Inferior parietal cortex (tissue), 1 donor: ENCODE measurements around the gene MEIS3.
A peak's percentile ranks its signal among the peaks of the same experiment; 100 is the strongest.

Experiments
- DNase-seq: peaks from one replicate; pipeline ENCODE4 v3.0.0-alpha.2; 2016; ENCODE audit errors: extremely low spot score

MEIS3 gene

GRCh38 chr19:47435196-47435595 lies 15.9 kb upstream of the MEIS3 start:
- no peak for DNase-seq

DNA sequence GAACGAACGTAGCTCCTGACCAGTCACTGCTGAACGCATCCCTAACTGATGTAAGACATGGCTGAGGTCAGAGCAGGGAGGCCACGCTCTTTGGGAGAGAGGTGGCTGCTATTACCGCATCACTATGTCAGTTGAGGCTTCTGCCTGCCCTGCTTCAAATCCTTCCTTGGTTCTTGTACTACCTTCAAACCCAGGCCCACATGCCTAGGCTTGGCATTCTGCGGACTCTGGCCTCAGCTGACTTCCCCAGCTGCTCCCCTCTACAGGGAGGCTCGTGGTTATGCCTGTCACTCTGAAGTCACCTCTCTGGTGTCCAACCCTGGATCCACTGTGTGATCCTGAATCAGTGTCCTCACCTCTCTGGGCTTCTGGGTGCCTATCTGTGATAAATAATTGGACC lies 14.8 kb upstream of the MEIS3 start:
- no peak for DNase-seq

GRCh38 chr19:47433121-47433520 lies 13.8 kb upstream of the MEIS3 start:
- no peak for DNase-seq

GRCh38 chr19:47432499-47432898 lies 13.2 kb upstream of the MEIS3 start:
- DNase-seq = no peak

DNA sequence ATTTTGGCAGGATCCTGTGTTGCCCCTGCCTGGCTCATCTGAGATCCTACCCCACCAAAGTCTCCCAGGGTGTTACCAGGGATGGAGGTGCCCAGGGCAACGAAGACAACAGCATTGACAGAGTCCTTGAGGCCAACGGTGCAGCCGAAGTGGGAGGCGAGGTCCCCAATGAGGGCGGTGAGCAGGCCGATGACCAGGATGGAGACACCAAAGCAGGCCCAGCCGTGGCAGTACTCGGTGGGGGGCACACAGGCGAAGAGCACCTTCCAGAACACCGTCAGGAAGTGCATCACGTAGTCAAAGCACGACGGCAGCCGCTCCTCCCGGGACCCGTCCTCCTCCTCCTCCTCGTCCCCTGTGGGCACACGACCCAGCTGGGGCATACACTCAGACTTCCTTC lies 12.8 kb upstream of the MEIS3 start:
- DNase-seq = no peak

DNA sequence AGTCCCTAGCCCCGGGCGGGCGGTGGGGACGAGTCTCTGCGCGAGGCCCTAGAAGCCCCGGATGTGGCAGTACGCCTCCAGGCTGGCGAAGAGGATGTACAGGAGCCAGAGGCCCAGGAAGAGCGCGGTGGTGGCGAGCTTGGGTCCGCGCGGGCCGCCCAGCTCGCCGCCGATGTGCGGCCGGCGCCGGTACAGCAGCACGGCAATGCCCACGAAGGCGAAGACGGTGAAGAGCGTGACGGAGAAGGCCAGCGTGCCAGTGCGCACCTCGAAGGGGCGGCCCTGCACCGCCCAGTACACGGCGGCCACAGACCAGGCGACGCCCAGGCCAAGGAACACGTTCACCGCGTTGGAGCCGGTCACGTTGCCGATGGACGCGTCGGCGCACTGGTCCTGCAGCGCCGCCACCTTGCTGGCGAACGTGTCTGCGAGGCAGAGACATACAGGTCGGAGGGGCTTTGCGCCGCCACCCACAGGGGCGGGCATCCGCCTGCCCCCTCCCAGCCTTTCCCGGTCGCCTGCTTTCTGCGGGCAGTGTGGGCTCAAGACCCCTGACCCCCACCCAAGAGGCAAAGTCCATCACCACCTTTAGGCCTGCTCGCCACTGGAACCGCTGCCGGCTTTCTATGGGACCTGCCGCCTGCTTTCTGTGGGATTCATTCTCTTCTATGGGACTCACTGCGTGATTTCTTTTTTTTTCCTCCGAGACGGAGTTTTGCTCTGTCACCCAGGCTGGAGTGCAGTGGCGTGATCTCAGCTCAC lies 10.9 kb upstream of the MEIS3 start:
- no peak for DNase-seq

GRCh38 chr19:47429140-47429793 lies 9.9 kb upstream of the MEIS3 start:
- DNase-seq = no peak

- DNase-seq = peak; percentile 82
Measured at GRCh38 chr19:47428177-47428894, 9.0 kb upstream of the MEIS3 start.

- no peak for DNase-seq
Measured at GRCh38 chr19:47427241-47428176, 8.2 kb upstream of the MEIS3 start.

GRCh38 chr19:47423203-47423882 lies 4.0 kb upstream of the MEIS3 start:
- DNase-seq = no peak

- DNase-seq = no peak
Measured at GRCh38 chr19:47422417-47423163, 3.3 kb upstream of the MEIS3 start.

DNA sequence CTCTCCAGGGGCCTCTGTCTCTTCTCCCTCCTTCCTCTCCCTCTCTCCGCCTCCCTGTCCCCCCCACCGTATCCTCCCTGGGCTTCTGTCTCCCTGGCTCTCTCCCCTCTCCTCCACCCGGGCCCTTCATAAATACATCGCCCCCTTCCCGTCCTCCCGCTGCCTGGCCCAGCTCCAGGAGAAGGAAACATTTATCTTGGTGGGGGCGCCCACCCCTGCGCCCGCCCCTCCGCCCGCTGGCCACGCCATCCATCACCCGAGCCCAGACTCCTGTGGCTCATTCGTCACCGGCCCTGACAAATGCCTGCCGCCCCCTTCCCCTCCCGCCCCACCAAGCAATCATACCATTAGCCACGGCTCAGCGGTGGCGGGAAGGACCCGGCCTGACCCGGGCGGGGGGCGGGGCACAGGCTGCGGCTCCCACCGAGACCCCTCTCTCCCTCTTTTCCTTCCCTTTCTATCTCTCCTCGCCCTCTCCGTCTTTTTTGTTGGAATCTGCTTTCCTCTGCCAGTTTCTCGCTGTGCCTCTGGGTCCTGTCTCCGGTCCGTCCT lies 2.6 kb upstream of the MEIS3 start:
- DNase-seq = no peak

DNA sequence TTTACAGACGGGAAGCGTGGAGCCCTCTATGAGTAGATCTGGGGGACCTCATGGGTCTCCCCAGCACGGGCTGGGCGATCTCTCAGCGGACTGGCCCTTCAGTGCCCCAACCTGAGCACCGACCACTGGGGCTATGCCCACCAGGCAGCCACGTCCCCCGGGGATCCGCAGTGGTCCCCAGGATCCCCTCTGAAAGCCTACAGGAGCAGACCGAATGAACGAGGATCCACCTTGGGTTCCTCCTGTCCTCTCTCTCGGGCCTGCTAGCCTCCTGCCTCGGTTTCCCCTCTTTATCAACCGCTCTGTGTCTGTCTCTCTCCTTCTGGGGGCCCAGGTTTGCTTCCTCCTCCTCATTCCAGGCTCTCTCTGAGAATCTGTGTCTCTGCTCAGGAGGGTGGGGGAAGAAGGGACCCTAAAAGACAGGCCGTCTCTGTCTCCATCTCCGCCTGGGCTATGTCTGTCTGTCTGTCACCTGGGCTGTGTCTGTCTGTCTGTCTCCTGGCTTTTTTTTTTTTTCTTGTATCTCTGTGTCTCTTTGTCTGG lies 2.0 kb upstream of the MEIS3 start:
- DNase-seq = no peak

GRCh38 chr19:47419789-47420188 lies 462 bp upstream of the MEIS3 start:
- DNase-seq = no peak

DNA sequence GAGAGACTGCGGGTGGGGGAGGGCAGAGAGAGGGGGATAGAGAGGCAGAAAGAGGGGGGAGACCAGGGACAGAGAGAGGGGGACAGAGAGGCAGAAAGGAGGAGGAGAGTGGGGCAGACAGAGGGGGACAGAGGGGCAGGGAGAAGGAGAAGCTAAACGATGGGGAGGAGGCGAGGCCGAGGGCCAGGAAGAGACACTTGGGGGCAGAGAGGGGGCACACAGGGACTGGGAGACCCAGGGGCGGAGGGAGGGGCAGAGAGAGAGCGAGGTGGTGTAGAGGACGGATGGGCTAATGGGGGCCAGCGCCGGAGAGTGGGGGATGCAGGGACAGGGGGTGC lies 666 bp downstream of the MEIS3 start:
- DNase-seq = no peak

DNA sequence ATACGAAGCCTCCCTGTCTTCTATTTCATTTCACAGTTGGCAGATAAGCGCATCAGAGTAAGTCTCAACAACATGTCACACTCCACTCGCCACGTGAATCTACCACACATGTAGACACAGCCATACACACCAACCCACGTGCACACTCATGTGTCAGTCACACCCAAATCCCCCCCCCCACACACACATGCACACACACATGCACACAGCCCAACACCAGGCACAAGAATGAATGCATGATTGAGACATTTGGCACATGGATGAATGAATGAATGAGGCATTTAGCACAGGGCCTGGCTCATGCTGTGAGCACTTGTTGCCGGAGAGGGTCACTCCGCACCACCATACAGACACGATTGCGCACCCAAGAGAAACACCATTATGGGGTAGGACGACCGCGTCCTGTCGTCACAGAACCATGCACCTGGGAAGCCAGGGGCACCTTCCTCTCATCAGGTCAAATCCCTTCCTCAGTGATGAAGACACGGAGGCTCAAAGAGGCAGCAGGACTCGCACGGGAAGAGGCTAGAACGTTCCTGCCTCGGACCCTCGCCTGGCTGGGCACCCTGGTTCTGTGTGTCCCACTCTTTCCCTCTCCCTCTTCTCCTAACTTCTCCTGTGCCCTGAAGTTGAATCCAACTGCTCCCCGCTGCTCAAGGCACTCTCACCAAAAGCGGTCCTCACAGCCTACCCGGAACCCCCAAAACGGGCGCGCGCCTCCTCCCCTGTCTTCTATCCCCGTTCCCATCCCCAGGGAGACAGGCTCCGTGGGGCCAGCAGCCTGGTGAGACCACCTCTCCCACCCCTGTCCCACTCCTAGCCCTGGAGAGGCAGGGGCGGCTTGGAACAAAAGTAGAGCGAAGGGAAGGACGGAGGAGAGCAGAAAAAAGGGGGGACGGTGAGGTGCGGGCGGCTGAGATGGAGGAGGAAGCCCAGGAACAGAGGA lies 1.3 kb downstream of the MEIS3 start:
- no peak for DNase-seq

GRCh38 chr19:47417107-47417745 lies 2.1 kb downstream of the MEIS3 start:
- DNase-seq = no peak

DNA sequence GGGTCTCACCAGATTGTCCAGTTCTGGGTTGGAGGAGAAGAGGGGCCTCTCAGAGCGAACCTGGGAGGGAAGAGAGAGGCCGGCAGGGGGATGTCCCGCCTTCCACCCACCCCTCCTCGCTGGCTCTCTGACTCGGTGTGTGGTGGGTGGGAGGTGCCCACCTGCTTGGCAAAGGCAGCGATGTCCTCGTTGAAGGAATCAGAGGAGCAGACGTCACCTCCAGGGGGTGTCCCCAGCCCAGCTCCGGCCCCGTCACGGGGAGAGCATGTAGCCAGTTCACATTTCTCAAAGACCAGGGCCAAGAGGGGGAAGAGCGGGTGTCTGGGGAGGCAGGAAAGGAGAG lies 2.7 kb downstream of the MEIS3 start:
- DNase-seq = no peak
